GM19240 (cell line): Measurements from ENCODE around the gene S100PBP.

Experiments
- DNase-seq: peaks from one replicate; pipeline ENCODE4 v3.0.0; 2011; ENCODE audit warnings: low spot score; ENCODE audit not compliant: insufficient read length

Gene S100PBP

GRCh38 chr1:32869923-32870614 is 52.6 kb downstream of the S100PBP start:
- no peak for DNase-seq

- DNase-seq = no peak
Observed at GRCh38 chr1:32870615-32871363, 53.3 kb downstream of the S100PBP start, which contains the start of gene FNDC5. FNDC5 (minus strand) TSS chr1:32870912.

GRCh38 chr1:32871364-32872191 is 54.1 kb downstream of the S100PBP start:
- no peak for DNase-seq

- DNase-seq = no peak
Observed at GRCh38 chr1:32872192-32872460, 54.7 kb downstream of the S100PBP start.

GRCh38 chr1:32873484-32873883 is 56.0 kb downstream of the S100PBP start:
- no peak for DNase-seq

- no peak for DNase-seq
Observed at GRCh38 chr1:32874860-32875752, 57.7 kb downstream of the S100PBP start.

GRCh38 chr1:32876341-32877210 is 59.1 kb downstream of the S100PBP start:
- peak; percentile 79 for DNase-seq

- no peak for DNase-seq
Observed at GRCh38 chr1:32877211-32878110, 60.0 kb downstream of the S100PBP start.

GRCh38 chr1:32878183-32878582 is 60.7 kb downstream of the S100PBP start:
- DNase-seq = no peak

GRCh38 chr1:32878637-32879041 is 61.2 kb downstream of the S100PBP start:
- no peak for DNase-seq

GRCh38 chr1:32881291-32881690 is 63.8 kb downstream of the S100PBP start:
- DNase-seq = no peak

- DNase-seq = no peak
Observed at GRCh38 chr1:32881871-32882850, 64.7 kb downstream of the S100PBP start.

GRCh38 chr1:32883338-32884031 is 66.0 kb downstream of the S100PBP start:
- DNase-seq = no peak

GRCh38 chr1:32884032-32884372 is 66.5 kb downstream of the S100PBP start:
- no peak for DNase-seq

GRCh38 chr1:32884726-32885125 is 67.3 kb downstream of the S100PBP start:
- DNase-seq = no peak

- no peak for DNase-seq
Observed at GRCh38 chr1:32885676-32886003, 68.2 kb downstream of the S100PBP start.

- DNase-seq = no peak
Observed at GRCh38 chr1:32886004-32886827, 68.8 kb downstream of the S100PBP start, which contains the start of gene HPCA. HPCA (plus strand) TSS chr1:32886491; CDS start chr1:32888899, 2,408 bp downstream.
